Measurements from ENCODE around the gene KIF19. TPM values are rescaled to one million over a fixed set of nuclear protein-coding genes. Genes with fewer than 3 reads are reported as not detected.

KIF19 gene
- polyA plus RNA-seq, 1 experiment: not detected

GRCh38 chr17:74372426-74372825 is 46.4 kb downstream of the KIF19 start:
- H3K9me3 ChIP-seq (ENCODE audit: control insufficient read depth, insufficient read depth, low read length): no peaks in the 10 kb centered on the region; the same call in 1 of the 2 replicates
- DNase-seq (ENCODE audit: low read depth, low spot score): no peak
- H3K4me3 ChIP-seq (ENCODE audit: low read depth, low read length): no peak overlapping the region
- peaks cover 4% of the 10 kb centered on the region for H3K27me3 ChIP-seq (ENCODE audit: control insufficient read depth, insufficient read depth, low read length)
- ChIA-PET POLR2A (no interaction called here), CTCF (no interaction called here)
- TF ChIP-seq CTCF (IDR thresholded peaks at IDR 0.05; ENCODE audit: low read depth, low read length): no peak
- no peak overlapping the region for H3K27ac ChIP-seq (ENCODE audit: low read depth, low read length)

- DNase-seq (ENCODE audit: low read depth, low spot score): no peak
- POLR2A ChIA-PET: no interaction called here
Measured at GRCh38 chr17:74373838-74374606, 48.0 kb downstream of the KIF19 start.

GRCh38 chr17:74374858-74375257 is 48.8 kb downstream of the KIF19 start:
- peaks cover 3% of the 10 kb centered on the region for H3K27me3 ChIP-seq (ENCODE audit: control insufficient read depth, insufficient read depth, low read length)
- no peak overlapping the region for H3K27ac ChIP-seq (ENCODE audit: low read depth, low read length)
- POLR2A ChIA-PET: no interaction called here
- no peaks in the 10 kb centered on the region; the same call in 1 of the 2 replicates for H3K9me3 ChIP-seq (ENCODE audit: control insufficient read depth, insufficient read depth, low read length)
- DNase-seq (ENCODE audit: low read depth, low spot score): no peak
- TF ChIP-seq CTCF (IDR thresholded peaks at IDR 0.05; ENCODE audit: low read depth, low read length): no peak
- no peak overlapping the region for H3K4me3 ChIP-seq (ENCODE audit: low read depth, low read length)
- CTCF ChIA-PET: interaction anchor here (3.5 kb wide), 1 partner anchor 83 kb away, joined by 15 read pairs; no protein-coding TSS in a partner anchor

More at GRCh38 chr17:74373838-74374606, 48.0 kb downstream of the KIF19 start:
- Histone ChIP-seq H3K9me3 (ENCODE audit: control insufficient read depth, insufficient read depth, low read length) (no peaks in the 10 kb centered on the region; the same call in 1 of the 2 replicates), H3K27ac (ENCODE audit: low read depth, low read length) (no peak overlapping the region), H3K4me3 (ENCODE audit: low read depth, low read length) (no peak overlapping the region), H3K27me3 (ENCODE audit: control insufficient read depth, insufficient read depth, low read length) (peaks cover 3% of the 10 kb centered on the region)
- CTCF ChIA-PET: interaction anchor here (3.5 kb wide), 1 partner anchor 83 kb away, joined by 15 read pairs; no protein-coding TSS in a partner anchor
- no peak for TF ChIP-seq CTCF (IDR thresholded peaks at IDR 0.05; ENCODE audit: low read depth, low read length)

- H3K27me3 ChIP-seq (ENCODE audit: control insufficient read depth, insufficient read depth, low read length): no peaks in the 10 kb centered on the region
- H3K27ac ChIP-seq (ENCODE audit: low read depth, low read length): no peak overlapping the region
- H3K4me3 ChIP-seq (ENCODE audit: low read depth, low read length): no peak overlapping the region
- TF ChIP-seq CTCF (IDR thresholded peaks at IDR 0.05; ENCODE audit: low read depth, low read length): peak; percentile 81
- ChIA-PET CTCF (interaction anchor here (0.6 to 3.5 kb wide), 17 partner anchors 9 to 1509 kb away, joined by 3 to 94 read pairs (median 4); partner anchors contain the start of gene GPR142), POLR2A (no interaction called here)
- H3K9me3 ChIP-seq (ENCODE audit: control insufficient read depth, insufficient read depth, low read length): no peaks in the 10 kb centered on the region; the same call in 1 of the 2 replicates
- DNase-seq (ENCODE audit: low read depth, low spot score): peak; percentile 27
Measured at GRCh38 chr17:74379495-74380085, 53.6 kb downstream of the KIF19 start.

Measured in AG04450 (cell line).